T47D (cell line): Measurements from ENCODE around the gene DTYMK.
"Not testable (repeated sequence)": the region's sequence is repeated elsewhere in the genome, so short reads cannot be mapped to it uniquely, and the experiment has no call there.

Source experiments
- DNase-seq, 2 experiments: peaks; one replicate each; pipeline versions ENCODE4 v3.0.0 to v3.0.0-alpha.2; 2011 to 2012; ENCODE audit warnings: low read depth in 1 of 2, low spot score in 1 of 2
- JUND ChIP-seq: IDR thresholded peaks from 2 replicates; pipeline ENCODE4 v1.6.1; 2012; ENCODE audit warnings: low read depth
- in situ Hi-C: cut with HindIII; loops from 2 replicates; pipeline ENCODE4 v1.10.0; 2016; ENCODE audit warnings: low sequenced_read_pairs, low pct_unique_long_range_greater_than_20kb

The DTYMK gene

DNA sequence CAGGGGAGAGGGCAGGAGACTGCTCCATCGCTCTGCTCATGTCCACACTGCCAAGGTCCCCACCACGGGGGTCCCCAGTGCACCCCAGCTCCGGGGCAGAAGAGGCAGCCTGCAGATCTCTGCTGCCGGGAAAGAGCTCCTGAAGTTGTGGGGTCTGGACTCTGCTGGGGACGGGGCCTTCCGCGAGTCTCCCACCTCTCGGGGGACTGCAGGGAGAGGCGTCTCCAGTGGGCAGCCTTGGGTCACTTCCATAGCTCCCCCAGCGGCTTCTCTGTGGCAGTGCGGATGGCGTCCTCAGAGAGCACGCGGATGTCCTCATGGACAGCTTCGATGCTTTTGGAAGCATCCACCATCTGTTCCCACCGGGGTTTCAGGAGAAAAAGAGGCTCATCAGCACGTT lies 10.7 kb downstream of the DTYMK start:
- TF ChIP-seq JUND: no peak
- no peak for DNase-seq
- in situ Hi-C loops: no loop called here

DNA sequence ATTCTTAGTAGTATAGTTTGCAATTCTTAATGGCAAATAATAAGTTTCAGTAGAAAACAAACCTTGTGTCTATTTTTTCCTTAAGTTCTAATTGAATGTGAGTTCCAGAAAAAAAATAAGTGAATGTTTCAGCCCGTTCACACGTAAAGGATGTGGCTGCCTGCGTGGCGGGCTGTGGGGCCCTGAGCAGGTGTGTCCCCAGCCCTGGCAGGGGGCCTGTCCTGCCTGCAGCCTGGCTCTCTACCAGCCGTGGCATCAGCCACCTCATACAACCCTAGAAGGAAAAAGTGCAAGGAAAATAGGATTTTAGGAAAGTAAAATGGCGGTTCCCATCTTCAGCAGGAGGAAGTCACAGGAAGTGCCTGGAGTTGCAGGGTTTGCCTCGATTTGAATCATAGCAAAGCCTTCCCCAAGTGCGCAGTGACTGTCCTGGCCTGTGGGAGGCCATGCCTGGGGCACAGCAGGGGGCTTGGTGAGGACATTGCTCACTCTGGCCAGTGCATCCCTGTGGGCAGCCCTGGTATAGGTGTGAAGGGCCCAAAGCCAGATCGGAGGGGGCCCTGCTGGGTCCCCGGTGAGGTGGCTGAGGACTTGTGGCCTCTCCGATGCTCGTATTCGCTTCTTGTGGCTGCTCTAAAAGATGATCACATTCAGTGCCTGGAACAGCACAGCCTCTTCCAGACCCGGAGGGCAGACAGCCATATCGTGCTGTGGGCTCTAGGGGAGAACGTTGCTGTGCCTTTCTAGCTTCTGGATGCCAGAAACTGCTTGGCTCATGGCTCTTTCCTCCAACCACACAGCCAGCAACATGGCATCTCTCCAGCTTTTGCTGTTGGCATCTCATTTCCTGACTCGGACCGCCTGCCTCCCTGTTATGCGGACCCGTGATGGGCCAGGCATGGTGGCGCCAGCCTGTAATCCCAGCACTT lies 12.6 kb downstream of the DTYMK start:
- no peak for DNase-seq
- in situ Hi-C loops: no loop called here
- TF ChIP-seq JUND: no peak

DNA sequence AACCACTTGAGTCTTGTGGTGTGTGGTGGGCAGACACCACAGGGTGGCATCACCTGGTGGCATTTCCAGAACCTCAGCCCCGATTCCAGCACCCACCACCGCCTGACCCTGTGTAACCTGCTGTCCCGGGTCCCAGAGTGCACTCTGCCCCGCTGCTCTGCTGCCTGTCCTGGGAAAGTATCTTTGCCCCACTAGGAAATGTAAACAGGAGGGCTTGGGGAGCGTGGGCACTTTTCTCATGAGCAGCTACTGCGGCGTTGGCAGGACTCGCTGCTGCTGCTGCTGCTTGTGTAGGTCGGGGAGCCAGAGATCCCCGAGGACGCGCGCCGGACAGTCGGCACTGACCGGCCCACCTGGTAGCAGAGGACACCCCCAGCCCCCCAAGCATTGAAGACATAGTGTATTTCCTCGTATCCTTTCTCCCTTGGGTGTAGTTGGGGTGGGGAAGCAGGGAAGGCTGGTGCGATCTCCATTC lies 13.4 kb downstream of the DTYMK start:
- no peak for TF ChIP-seq JUND
- in situ Hi-C loops: no loop called here
- DNase-seq: no peak

DNA sequence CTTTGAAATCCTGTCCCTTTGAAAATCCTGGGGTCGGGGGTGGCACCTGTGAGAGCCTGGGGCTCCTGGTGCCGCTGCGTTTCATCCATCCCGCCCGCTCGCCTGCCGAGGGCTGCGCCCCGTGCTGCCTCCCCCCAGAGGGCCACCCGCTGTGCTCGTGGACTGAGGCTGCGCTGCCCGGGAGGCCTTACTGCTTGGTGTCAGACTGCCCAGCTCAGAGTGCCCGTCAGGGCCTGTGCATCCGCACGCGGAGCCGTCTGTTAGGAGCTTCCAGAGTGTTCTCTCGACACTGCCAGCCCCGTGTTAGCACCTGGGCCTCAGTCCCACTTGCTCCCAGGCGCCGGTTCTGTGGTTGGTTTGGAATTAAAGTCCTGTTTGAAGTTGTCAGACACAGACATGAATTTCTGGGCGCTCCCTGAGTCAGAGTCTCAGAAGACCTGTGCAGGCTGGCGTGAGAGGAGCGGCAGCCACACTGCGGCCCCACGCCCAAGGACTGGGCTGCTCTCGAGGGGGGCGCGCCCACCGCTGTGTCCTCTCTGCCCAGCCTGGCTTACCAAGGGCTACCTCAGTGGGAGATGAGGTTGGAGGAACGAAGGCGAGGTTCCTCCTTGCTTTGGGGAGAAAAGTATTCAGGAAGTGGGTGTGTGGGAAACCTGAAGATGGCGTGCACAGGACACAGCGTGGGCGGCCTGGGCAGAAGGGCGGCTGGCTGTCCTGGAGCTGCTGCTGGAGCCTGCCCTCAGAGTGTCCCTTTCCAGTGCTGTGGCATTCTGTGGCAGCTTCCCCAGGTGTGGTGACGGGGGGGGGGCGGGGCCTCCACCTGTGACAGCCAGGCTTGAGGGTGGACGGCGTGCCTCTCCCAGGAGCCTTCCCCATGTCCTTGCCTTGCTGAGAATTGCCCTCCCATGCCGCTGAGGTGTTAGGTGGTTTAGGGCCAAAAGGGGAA lies 14.1 kb downstream of the DTYMK start:
- no peak for DNase-seq
- TF ChIP-seq JUND: no peak
- in situ Hi-C loops: no loop called here

DNA sequence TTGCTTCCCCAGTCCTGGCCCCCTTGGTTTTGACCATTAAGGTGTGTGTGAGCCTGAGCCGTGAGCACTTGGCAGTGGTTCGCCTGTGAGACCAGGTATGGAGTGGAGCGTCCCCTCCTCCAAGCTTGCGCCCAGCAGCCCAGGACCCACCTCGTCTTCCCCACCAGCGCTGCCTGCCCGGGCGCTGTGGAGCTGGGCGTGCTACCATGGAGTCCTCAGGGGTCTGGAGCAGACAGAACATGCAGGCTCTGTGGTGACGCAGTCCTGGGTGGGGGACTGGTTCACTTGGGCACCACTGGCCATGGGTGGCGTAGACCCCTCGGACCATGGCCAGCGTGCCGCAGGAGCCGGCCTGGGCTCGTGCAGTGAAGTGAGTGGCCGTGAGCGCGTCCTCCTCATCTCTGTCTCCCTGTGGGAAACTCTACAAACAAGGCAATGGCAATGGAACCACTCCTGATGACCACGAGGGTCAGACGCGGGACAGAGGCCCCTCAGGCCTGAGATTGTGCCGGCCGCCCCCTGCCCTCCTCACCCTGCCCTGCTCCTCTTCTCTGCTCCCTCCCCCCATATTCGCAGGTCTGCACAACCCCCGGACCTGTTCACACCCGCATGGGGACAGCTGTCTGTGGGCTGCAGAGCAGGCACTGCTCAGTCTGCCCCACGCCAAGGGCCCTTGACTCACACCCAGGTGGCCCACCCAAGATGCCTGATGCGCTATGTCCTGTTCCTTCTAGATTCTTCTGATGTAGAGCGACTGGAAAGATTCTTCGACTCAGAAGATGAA lies 15.0 kb downstream of the DTYMK start:
- no peak for DNase-seq
- TF ChIP-seq JUND: no peak
- in situ Hi-C loops: no loop called here

DNA sequence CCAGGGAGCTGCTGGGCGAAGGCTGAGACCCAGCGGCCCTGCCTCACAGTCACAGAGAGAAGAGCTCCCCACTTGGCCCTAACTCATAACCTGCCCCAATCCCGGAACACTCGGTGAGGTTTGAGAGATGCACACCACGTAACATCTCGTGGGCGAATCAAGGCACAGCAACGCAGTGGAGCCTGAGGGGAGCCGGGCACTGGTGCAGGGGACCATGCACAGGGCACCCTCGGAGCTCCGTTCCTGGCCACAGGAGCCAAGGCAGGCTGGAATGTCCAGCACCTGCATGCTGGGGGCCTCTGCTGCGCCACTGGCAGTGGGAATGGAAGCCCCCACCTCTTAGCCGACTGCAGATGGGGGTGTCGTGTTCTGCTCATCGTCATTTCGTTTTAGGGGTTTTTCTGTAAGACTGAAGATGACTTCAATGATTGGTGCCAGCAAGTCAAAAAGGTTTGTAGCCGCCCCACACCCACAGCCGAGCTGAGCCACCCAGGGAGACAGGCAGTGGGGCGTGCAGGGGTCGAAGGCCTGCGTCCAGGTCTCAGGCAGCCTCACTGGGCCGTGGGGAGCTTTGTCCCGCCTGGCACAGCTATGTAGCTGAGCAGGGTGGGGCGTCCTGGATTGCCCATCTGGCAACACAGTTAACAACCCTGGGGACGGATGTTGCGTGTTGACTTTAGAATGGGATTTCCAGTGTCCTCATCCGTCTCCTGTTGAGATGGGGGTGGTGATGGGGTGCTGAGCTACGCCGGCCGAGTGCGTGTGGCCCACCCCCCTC lies 16.1 kb downstream of the DTYMK start:
- no peak for DNase-seq
- no peak for TF ChIP-seq JUND
- in situ Hi-C loops: no loop called here

DNA sequence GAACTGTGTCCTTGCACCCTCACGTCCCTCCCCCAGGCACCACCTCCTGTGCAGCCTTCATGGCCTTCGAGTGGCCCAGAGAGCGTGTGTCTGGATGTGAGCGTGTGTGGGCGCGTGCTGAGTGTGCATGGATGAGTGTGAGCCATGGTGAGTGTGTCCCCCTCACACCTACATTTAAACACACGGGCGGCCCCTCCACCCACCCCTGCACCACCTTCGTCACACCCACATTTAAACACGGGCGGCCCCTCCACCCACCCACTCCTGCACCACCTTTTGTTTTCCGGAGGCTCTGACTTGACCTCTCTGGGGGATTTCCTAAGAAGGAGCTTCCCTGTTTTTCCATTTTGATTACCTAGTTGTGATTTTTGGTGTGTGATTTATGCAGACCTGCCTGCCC lies 17.8 kb downstream of the DTYMK start:
- in situ Hi-C loops: no loop called here
- no peak for DNase-seq
- TF ChIP-seq JUND: no peak

DNA sequence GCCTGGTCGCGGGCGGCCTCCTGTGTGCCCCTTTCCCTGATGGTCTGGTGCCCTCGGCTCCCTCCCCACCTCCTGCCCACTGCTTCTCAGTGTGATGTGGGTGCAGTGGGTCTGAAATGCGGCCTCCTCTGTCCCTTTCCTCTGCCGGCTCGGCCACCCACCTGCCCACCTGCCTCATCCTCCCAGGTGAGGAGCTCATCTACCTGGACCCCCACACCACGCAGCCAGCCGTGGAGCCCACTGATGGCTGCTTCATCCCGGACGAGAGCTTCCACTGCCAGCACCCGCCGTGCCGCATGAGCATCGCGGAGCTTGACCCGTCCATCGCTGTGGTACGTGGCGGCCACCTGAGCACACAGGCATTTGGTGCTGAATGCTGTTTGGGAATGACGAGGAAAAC lies 18.3 kb downstream of the DTYMK start:
- no peak for TF ChIP-seq JUND
- in situ Hi-C loops: no loop called here
- no peak for DNase-seq

DNA sequence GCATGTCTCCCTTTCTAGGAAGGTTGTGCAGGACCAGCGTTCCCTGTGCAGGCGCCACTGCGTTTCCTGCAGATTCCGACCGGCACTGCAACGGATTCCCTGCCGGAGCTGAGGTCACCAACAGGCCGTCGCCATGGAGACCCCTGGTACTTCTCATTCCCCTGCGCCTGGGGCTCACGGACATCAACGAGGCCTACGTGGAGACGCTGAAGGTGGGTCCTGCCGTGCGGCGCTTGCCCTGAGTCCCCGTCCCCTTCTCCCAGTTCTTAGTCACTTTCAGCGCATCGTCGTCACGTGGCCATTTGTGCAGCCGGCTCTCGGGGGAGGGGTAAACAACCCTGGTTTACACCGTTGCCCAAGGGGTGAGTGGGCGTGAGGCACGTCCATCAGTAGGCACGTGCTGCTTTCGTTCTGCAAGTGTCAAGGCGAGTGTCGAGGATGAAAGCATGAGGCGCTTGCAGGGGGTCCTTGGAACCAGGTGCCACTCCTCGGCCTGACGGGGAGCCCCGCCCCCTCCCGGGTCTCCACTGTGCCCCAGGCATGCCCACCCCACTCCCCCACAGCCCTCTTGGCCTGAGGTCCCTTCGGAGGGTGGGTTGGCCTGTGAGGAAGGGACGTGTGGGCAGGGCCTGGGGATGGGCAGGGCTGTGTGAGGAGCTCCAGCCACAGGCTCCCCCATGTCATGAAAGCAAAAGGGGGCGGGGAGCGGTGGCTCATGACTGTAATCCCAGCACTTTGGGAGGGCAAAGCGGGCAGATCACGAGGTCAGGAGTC lies 19.8 kb downstream of the DTYMK start:
- TF ChIP-seq JUND: no peak
- in situ Hi-C loops: no loop called here
- DNase-seq: no peak

DNA sequence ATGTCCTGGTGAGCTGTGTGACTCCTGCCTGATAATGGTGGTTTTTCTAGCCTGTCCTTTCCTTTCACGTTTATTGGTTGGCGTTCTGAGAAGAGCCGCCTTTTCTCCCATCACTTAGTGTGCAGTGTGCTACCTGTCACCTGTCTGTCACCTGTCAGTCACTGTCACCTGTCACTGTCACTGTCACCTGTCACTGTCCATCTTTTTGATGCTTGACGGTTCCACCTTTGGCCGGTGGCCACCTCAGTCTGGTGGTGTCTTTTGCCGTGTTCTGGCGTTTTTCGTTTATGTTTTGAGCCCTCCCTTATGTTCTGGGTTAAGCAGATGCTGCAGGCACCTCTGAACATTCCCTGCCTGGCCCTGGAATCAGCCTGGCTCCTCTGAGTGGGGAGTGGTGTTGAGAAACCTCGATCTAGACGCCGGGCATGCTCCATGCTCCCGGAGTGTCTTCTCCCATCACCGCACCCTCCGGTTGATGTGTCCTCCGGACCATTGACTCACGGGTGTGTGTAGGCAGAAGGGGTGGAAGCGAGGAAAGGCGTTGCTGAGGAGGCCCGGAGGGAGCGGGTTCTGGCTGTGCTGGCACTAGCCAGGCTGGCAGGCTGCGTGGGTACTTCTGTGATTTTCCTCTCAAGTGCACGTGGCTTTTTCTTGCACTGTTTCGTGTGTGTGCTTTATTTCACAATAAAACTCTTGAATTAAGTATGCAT lies 20.7 kb downstream of the DTYMK start:
- no peak for DNase-seq
- TF ChIP-seq JUND: no peak
- in situ Hi-C loops: no loop called here

DNA sequence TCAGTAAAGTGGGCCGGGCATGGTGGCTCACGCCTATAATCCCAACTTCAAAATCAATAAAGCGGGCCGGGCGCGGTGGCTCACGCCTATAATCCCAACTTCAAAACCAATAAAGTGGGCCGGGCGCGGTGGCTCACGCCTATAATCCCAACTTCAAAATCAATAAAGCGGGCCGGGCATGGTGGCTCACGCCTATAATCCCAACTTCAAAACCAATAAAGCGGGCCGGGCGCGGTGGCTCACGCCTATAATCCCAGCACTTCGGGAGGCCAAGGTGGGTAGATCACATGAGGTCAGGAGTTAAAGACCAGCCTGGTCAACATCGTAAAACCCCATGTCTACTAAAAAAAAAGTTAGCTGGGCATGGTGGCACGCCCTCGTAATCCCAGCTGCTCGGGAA lies 23.9 kb downstream of the DTYMK start:
- in situ Hi-C loops, DNase-seq: not testable (repeated sequence)
